Measurements from ENCODE around the gene MAB21L2.

The MAB21L2 gene

DNA sequence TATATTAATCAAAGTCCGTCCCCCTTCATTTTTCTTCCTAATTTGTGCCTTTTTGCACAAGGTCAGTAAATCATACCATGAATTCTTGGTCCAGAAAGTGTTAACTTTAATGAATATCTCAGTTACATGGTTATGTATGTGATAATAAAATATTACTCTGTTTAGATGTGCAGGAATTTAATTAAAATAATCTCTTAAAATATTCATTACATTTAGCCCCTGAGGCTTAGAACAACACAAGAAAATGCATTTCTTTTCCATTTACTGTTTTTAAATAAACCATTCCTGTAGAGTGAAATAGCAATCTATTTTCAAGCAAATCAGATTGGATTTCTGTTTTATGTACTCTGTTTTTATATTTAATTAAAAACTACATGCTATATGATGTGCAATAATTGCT is 17.6 kb downstream of the MAB21L2 start:
- Histone ChIP-seq H3K27ac (no peak overlapping the region), H3K4me3 (no peak overlapping the region)
- no peak for DNase-seq (ENCODE audit: low spot score)
- TF ChIP-seq, protein P1, sequence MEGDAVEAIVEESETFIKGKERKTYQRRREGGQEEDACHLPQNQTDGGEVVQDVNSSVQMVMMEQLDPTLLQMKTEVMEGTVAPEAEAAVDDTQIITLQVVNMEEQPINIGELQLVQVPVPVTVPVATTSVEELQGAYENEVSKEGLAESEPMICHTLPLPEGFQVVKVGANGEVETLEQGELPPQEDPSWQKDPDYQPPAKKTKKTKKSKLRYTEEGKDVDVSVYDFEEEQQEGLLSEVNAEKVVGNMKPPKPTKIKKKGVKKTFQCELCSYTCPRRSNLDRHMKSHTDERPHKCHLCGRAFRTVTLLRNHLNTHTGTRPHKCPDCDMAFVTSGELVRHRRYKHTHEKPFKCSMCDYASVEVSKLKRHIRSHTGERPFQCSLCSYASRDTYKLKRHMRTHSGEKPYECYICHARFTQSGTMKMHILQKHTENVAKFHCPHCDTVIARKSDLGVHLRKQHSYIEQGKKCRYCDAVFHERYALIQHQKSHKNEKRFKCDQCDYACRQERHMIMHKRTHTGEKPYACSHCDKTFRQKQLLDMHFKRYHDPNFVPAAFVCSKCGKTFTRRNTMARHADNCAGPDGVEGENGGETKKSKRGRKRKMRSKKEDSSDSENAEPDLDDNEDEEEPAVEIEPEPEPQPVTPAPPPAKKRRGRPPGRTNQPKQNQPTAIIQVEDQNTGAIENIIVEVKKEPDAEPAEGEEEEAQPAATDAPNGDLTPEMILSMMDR (IDR thresholded peaks at IDR 0.05) = no peak

DNA sequence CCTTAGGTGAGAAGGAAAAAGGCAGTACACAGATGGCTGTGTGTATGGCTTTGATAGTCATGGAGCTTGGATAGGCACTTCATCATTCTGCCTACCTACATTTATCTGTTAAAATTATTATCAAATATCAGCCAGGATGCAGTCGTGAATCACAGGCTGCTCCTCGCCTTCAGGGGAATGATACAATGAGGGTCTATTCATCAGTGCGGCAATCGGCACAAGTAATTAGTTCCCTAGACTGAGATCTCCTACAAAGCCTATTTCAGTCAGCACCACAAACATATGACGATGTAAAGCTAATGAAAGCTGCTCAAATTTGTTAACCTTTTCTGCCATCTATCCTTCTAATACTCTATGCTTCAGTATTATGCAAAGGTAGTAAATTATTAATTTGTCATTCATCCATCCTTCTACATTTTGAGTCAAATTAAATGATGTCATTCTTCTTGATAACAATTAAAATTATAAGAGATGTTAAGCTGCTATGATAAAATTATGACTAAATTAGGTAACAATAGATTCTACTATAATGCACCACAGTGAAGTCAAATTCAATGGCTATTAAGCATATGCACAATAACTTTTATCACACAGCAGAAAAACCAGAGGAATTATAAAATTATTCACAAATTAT is 19.0 kb downstream of the MAB21L2 start:
- no peak for DNase-seq (ENCODE audit: low spot score)
- no peak overlapping the region for H3K4me3 ChIP-seq
- H3K27ac ChIP-seq = no peak overlapping the region
- TF ChIP-seq, protein P1 (IDR thresholded peaks at IDR 0.05) = no peak

DNA sequence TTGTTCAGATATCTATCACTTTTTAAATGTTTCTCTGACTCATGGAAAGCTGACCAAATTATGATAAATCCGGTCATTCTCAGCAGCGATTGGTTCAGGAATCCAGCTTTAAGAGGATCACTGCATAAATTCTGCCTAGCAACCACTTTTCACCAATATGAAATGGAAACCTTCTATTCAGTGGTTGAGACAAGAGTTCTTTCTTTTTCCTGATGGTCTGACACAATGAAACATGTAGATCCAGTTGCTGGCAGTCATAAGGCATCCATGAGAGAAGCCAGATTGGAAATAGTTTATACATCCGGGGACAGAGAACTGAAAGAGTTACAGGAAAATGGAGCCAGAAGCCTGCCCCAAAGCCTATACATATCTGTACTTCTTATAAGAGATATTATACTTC is 27.2 kb downstream of the MAB21L2 start:
- Histone ChIP-seq H3K4me3 (no peak overlapping the region), H3K27ac (no peak overlapping the region)
- TF ChIP-seq, protein P1 (IDR thresholded peaks at IDR 0.05) = no peak
- no peak for DNase-seq (ENCODE audit: low spot score)

DNA sequence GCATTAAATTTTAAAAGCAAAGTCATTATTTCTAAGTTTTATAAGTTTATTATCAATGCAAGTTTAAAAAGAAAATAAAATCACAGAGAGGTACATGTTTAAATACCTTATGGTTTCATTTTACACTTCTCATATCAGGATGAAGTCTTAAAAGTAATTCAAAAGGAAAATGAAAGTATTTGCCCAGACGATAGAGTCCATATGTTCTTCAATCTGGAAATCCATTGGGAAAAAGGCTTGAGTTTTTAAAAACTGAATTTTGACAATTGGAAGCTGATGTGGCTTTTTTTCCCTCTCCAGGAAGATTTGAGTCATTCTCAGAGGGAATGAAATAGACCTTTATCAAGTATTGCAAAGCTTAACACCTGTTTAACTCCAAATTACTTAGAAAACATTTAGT is 37.1 kb downstream of the MAB21L2 start:
- TF ChIP-seq, protein P1 (IDR thresholded peaks at IDR 0.05) = no peak
- no peak overlapping the region for H3K4me3 ChIP-seq
- DNase-seq (ENCODE audit: low spot score) = no peak
- H3K27ac ChIP-seq = no peak overlapping the region

DNA sequence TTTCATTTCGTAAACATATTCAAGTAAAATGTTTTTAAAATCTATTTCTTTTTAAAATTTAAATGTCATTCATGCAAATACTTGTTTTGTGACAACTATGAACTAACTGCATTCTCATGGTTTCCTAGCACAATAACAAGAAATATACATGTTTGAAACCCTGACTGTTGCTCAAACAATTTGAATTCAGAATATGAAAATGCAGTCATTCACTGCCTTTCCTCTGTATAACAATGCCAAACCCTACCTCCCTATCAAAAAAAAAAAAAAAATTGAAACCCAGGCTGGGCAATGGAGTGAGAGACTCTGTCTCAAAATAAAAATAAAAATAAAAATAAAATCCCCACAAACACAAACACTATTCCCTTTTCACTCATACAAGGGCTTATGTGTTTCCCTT is 42.1 kb downstream of the MAB21L2 start:
- Histone ChIP-seq H3K27ac (no peak overlapping the region), H3K4me3 (no peak overlapping the region)
- TF ChIP-seq, protein P1 (IDR thresholded peaks at IDR 0.05) = no peak
- no peak for DNase-seq (ENCODE audit: low spot score)

DNA sequence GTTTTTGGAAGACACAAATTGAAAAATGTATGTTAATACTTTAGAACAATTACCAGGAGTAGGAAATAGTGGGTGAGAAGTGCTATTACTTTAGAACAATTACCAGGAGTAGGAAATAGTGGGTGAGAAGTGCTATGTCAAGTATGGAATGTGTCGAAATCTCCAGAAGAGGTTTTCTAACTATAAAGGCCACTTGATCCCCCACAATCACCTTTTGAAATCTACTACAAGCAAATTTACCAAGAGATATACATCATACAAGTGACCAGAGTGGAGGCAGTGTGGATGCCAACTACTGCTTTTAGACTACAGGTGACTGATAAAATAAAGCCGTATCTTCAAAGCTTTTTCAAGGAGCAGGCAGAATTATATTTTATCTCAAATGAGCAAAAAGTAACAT is 43.1 kb downstream of the MAB21L2 start:
- no peak for DNase-seq (ENCODE audit: low spot score)
- TF ChIP-seq, protein P1 (IDR thresholded peaks at IDR 0.05) = no peak
- H3K4me3 ChIP-seq = no peak overlapping the region
- H3K27ac ChIP-seq = no peak overlapping the region

DNA sequence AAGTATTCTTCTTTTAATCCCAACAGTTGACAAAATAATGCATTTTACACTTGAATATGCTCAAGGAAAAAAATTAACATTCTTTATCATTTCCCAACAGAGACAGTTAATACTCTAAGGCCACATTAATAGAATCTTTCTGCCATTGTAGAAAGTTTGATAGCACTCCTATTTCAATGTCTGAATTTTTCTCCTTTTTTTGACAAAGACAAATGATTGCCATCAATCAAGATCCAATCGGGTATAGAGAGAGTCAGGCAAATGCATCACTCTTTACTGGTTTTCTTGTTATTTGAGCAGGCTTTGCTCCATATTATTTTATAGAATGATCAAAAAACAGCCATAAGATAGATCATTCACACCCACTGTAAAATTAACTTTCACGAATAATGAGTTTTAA is 46.1 kb downstream of the MAB21L2 start:
- Histone ChIP-seq H3K27ac (no peak overlapping the region), H3K4me3 (no peak overlapping the region)
- TF ChIP-seq, protein P1 (IDR thresholded peaks at IDR 0.05) = no peak
- no peak for DNase-seq (ENCODE audit: low spot score)
